SW 1271 (cell line): Measurements from ENCODE around the gene PRRC2A.

Source experiments
- DNase-seq, 2 experiments: peaks; one replicate each; lab custom pipeline; 2025; lab: John Stamatoyannopoulos, UW

The PRRC2A gene

DNA sequence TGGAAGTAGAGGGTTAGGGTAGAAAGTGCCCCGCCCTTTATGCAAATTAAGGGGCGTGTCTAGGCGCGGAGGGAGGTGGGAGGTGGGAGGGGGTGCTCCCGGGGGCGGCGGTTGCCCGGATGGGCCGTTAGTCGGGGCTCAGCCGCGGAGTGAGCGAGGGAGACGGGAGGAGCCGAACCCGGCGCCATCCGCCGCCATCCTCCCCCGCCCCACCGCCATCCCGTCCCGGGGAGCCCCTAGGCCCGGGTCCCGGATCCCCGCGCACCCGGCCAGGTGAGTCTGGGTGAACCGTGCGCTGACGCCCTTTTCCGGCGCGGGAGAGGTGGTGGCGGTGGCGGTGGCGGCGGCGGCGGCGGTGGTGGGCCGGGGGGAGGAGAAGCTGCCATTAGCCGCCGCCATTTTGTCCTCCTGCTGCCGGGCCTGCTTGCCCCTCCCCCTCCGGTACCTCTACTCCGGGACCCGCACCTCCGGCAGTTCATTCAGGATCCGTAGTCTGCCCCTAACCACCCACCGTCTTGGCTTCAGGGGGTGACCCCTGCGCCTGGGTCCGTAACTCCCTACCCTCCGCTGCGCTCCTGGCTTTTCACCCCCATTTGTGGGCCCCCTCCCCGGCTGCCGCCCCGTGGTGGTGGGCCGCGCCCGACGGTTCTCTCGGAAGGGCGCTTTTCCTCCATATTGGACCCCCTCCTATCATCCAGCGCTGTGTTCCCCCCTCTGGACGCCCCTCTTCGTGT is at the start of gene PRRC2A:
Gene PRRC2A, plus strand, starts transcription at position 130 of the 734 bp plus-strand sequence. CDS start 2,075 bp downstream, outside the sequence.
- peak in 1 of 2 experiments; percentile 86 for DNase-seq

DNA sequence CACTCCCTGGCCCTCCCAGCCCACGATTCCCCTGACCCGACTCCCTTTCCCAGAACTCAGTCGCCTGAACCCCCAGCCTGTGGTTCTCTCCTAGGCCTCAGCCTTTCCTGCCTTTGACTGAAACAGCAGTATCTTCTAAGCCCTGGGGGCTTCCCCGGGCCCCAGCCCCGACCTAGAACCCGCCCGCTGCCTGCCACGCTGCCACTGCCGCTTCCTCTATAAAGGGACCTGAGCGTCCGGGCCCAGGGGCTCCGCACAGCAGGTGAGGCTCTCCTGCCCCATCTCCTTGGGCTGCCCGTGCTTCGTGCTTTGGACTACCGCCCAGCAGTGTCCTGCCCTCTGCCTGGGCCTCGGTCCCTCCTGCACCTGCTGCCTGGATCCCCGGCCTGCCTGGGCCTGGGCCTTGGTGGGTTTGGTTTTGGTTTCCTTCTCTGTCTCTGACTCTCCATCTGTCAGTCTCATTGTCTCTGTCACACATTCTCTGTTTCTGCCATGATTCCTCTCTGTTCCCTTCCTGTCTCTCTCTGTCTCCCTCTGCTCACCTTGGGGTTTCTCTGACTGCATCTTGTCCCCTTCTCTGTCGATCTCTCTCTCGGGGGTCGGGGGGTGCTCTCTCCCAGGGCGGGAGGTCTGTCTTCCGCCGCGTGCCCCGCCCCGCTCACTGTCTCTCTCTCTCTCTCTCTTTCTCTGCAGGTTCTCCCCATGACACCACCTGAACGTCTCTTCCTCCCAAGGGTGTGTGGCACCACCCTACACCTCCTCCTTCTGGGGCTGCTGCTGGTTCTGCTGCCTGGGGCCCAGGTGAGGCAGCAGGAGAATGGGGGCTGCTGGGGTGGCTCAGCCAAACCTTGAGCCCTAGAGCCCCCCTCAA is 48.2 kb upstream of the PRRC2A start, which contains the start of gene LTA:
Gene LTA, plus strand, starts transcription at position 249 of the 871 bp plus-strand sequence. Its CDS starts 454 bp downstream, at position 703.
- no peak for DNase-seq

DNA sequence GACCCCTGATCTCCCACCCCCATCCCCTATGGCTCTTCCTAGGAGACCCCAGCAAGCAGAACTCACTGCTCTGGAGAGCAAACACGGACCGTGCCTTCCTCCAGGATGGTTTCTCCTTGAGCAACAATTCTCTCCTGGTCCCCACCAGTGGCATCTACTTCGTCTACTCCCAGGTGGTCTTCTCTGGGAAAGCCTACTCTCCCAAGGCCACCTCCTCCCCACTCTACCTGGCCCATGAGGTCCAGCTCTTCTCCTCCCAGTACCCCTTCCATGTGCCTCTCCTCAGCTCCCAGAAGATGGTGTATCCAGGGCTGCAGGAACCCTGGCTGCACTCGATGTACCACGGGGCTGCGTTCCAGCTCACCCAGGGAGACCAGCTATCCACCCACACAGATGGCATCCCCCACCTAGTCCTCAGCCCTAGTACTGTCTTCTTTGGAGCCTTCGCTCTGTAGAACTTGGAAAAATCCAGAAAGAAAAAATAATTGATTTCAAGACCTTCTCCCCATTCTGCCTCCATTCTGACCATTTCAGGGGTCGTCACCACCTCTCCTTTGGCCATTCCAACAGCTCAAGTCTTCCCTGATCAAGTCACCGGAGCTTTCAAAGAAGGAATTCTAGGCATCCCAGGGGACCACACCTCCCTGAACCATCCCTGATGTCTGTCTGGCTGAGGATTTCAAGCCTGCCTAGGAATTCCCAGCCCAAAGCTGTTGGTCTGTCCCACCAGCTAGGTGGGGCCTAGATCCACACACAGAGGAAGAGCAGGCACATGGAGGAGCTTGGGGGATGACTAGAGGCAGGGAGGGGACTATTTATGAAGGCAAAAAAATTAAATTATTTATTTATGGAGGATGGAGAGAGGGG is 47.0 kb upstream of the PRRC2A start:
- DNase-seq, result no peak

DNA sequence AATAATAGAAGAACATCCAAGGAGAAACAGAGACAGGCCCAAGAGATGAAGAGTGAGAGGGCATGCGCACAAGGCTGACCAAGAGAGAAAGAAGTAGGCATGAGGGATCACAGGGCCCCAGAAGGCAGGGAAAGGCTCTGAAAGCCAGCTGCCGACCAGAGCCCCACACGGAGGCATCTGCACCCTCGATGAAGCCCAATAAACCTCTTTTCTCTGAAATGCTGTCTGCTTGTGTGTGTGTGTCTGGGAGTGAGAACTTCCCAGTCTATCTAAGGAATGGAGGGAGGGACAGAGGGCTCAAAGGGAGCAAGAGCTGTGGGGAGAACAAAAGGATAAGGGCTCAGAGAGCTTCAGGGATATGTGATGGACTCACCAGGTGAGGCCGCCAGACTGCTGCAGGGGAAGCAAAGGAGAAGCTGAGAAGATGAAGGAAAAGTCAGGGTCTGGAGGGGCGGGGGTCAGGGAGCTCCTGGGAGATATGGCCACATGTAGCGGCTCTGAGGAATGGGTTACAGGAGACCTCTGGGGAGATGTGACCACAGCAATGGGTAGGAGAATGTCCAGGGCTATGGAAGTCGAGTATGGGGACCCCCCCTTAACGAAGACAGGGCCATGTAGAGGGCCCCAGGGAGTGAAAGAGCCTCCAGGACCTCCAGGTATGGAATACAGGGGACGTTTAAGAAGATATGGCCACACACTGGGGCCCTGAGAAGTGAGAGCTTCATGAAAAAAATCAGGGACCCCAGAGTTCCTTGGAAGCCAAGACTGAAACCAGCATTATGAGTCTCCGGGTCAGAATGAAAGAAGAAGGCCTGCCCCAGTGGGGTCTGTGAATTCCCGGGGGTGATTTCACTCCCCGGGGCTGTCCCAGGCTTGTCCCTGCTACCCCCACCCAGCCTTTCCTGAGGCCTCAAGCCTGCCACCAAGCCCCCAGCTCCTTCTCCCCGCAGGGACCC is 46.1 kb upstream of the PRRC2A start:
- DNase-seq, result no peak

DNA sequence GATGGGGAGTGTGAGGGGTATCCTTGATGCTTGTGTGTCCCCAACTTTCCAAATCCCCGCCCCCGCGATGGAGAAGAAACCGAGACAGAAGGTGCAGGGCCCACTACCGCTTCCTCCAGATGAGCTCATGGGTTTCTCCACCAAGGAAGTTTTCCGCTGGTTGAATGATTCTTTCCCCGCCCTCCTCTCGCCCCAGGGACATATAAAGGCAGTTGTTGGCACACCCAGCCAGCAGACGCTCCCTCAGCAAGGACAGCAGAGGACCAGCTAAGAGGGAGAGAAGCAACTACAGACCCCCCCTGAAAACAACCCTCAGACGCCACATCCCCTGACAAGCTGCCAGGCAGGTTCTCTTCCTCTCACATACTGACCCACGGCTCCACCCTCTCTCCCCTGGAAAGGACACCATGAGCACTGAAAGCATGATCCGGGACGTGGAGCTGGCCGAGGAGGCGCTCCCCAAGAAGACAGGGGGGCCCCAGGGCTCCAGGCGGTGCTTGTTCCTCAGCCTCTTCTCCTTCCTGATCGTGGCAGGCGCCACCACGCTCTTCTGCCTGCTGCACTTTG is 45.1 kb upstream of the PRRC2A start, which contains the start of gene TNF:
Gene TNF, plus strand, starts transcription at position 231 of the 567 bp plus-strand sequence. Its CDS starts 177 bp downstream, at position 408.
- DNase-seq, result no peak

DNA sequence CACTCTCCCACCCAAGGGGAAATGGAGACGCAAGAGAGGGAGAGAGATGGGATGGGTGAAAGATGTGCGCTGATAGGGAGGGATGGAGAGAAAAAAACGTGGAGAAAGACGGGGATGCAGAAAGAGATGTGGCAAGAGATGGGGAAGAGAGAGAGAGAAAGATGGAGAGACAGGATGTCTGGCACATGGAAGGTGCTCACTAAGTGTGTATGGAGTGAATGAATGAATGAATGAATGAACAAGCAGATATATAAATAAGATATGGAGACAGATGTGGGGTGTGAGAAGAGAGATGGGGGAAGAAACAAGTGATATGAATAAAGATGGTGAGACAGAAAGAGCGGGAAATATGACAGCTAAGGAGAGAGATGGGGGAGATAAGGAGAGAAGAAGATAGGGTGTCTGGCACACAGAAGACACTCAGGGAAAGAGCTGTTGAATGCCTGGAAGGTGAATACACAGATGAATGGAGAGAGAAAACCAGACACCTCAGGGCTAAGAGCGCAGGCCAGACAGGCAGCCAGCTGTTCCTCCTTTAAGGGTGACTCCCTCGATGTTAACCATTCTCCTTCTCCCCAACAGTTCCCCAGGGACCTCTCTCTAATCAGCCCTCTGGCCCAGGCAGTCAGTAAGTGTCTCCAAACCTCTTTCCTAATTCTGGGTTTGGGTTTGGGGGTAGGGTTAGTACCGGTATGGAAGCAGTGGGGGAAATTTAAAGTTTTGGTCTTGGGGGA is 44.4 kb upstream of the PRRC2A start:
- no peak for DNase-seq

DNA sequence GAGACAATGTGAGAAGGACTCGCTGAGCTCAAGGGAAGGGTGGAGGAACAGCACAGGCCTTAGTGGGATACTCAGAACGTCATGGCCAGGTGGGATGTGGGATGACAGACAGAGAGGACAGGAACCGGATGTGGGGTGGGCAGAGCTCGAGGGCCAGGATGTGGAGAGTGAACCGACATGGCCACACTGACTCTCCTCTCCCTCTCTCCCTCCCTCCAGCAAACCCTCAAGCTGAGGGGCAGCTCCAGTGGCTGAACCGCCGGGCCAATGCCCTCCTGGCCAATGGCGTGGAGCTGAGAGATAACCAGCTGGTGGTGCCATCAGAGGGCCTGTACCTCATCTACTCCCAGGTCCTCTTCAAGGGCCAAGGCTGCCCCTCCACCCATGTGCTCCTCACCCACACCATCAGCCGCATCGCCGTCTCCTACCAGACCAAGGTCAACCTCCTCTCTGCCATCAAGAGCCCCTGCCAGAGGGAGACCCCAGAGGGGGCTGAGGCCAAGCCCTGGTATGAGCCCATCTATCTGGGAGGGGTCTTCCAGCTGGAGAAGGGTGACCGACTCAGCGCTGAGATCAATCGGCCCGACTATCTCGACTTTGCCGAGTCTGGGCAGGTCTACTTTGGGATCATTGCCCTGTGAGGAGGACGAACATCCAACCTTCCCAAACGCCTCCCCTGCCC is 43.5 kb upstream of the PRRC2A start:
- no peak for DNase-seq

DNA sequence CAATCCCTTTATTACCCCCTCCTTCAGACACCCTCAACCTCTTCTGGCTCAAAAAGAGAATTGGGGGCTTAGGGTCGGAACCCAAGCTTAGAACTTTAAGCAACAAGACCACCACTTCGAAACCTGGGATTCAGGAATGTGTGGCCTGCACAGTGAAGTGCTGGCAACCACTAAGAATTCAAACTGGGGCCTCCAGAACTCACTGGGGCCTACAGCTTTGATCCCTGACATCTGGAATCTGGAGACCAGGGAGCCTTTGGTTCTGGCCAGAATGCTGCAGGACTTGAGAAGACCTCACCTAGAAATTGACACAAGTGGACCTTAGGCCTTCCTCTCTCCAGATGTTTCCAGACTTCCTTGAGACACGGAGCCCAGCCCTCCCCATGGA is 42.9 kb upstream of the PRRC2A start:
- no peak for DNase-seq

DNA sequence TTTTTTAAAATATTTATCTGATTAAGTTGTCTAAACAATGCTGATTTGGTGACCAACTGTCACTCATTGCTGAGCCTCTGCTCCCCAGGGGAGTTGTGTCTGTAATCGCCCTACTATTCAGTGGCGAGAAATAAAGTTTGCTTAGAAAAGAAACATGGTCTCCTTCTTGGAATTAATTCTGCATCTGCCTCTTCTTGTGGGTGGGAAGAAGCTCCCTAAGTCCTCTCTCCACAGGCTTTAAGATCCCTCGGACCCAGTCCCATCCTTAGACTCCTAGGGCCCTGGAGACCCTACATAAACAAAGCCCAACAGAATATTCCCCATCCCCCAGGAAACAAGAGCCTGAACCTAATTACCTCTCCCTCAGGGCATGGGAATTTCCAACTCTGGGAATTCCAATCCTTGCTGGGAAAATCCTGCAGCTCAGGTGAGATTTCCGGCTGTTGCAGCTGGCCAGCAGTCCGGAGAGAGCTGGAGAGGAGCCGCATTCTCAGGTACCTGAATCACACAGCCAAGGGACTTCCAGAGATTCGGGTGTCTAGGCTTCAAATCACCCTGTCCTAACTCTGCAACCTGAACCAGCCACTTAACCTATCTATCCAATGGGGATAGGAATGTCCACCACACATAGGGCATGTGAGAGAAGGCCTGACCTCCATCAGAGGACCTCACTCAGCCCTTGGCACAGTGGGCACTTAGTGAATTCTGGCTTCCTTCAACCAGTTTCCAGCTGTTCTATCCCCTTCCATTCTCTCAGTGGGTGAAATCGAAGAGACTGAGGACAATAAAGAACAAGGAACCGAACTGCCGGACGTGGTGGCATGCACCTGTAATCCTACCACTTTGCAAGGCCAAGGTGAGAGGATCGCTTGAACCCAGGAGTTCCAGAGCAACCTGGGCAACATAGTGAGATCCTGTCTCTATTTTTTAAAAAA is 42.1 kb upstream of the PRRC2A start:
- DNase-seq, result peak in 1 of 2 experiments; percentile 22

DNA sequence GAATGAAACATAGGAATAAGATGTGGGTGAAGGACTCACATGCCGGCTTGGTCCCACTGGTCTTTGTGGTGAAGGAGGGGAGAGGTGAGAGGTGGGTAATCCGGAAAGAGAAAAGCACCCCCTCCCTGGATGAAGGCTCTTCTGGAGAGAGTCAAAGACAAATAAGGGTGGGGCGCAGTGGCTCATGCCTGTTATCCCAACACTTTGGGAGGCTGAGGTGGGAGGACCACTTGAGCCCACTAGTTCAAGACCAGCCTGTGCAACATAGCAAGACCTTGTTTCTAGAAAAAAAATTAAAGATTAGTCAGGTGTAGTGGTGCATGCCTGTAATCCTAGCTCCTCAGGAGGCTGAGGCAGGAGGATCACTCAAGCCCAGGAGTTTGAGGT is 41.4 kb upstream of the PRRC2A start:
- no peak for DNase-seq

DNA sequence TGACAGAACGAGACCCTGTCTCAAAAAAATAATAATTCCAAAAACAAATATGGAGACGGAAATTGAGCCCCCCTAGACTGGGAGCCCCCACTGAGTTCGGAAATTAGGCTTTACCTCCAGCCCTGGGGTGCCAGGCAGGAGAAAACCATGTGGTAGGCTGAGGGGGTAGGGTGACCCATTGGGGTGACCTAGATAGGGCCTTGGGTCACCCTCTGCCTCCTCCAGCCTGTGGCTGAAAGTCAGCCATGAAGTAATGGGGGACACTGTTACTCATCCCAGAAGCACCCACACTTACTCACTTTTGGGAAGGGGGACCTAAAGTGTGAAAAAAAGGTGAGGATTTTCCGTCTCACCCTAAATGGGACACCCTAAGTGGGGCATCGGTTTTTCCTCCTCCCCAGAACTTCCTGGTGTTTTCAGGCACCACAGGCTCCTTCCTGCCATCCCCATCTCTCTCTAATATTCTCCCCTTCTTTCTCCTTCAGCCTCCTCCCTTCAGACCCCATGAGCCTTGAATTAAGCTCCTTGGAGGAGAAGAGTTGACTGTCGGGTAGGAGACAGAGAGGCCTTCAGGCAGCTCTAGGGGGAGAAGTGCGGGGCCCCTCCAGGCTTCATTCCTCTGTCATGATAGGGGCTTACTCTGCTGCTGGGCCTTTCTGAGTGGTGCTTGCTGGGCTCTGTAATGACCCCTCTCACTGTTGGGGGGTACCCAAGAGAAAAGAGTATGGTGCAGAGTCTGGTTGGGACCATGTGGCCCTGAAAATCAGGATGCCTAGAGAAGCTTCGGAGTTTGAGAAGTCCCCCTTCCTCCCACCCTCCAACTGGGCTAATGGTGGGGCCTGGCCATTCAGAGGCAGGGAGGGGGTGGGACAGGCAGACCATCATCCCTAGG is 40.7 kb upstream of the PRRC2A start:
- DNase-seq, result no peak

DNA sequence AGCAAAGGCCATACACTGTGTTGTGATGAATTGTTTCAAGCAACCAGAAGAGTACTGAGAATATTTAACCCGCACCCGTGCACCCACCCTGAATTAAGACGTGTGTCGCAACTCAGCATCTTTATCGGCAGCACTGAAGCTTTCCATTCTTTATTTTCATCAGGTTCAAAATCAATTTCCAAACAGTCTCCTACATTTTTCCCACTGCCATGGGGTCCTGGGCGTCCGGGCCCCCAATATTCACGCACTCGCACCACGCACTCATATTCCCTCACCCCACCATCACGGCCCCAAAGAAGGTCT is 40.1 kb upstream of the PRRC2A start:
- DNase-seq, result no peak

DNA sequence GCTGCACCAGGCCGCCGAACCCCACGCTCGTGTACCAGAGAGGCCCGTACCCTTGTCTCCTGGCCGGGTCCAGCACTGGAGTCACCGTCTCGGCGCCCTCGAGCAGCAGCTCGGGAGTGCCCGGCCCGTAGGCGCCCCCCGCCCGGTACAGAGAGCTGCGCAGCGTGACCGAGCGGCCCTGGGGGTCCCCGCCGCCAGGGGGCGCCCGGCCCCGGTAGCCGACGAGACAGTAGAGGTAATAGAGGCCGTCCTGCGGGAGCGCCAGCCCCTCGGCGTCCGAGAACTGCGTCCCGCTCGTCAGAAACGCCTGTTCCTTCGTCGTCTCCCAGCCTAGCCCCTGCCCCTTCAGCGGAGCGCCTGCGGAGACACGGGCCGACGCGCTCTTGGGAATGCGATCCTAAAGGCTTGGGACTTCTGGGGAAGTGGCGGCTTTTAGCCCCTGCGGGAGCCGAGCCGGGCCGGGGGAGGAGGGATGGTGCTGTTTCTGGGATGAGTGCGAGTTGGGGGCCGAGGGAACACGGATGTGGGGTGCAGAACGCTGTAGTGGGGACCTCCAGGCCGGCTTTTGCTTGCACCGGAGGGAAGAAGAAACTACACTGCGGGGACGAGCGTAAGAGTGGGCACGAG is 39.6 kb upstream of the PRRC2A start:
- peak; percentile 30 to 85 for DNase-seq

DNA sequence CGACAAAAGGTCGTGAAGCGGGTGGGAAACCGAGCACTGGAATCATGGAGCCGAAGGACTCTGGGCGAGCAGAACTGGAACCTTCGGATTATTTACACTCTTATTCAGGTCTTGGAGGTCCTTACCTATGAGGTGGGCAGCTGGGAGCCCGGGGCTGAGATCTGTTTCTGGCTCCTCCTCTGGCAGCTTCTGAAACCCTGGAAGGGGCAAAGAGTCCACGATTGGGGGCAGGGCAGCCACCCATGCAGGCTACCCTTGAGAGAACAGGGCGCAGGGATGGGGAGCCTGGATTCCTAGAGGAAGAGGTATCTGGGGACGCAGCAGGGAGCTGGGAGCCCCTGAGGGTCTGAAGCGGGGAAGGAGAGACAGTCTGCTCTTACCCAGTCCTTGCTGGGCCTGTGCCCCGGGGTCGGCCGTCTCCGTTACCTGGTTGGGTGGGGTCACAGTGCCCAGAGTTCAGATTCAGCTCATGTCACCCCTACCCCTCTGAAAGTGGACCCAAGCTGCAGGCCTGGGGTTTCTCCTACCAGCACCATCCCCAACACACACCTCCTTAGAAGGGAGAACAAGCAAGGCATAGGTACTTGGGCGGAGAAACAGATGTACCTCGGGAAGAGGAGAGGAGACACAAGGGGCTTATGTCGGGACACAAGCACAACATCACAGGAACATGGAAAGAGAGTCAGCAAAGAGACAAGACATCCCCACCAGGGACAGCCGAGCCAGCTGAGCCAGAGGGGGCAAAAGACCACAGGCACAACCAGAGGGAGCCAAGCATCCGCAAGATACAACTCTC is 38.9 kb upstream of the PRRC2A start:
- DNase-seq, result no peak

DNA sequence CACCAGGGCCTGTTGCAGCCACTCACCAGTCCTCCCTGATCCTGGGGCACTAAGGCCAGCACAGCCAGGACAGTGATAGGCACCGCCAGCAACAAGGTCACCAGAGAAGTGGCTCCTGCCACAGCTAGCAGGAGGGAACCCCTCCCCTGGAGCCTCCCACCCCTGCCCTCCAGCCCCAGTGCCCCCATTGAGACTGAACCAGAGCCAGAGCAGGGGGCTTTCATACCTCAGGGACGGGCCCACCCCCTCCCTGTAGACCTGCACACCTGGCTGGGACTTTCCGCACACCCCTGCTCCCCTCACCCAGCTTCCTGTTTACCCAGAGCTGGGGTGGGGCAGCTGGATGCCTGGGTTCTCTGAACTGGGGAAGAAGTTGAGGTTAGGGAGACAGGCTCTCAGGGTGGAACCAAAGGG is 38.3 kb upstream of the PRRC2A start, which contains the start of gene LTB:
Gene LTB, minus strand, starts transcription at position 195 of the 414 bp plus-strand sequence. Its CDS starts 7 bp downstream, at position 188.
- DNase-seq, result no peak

DNA sequence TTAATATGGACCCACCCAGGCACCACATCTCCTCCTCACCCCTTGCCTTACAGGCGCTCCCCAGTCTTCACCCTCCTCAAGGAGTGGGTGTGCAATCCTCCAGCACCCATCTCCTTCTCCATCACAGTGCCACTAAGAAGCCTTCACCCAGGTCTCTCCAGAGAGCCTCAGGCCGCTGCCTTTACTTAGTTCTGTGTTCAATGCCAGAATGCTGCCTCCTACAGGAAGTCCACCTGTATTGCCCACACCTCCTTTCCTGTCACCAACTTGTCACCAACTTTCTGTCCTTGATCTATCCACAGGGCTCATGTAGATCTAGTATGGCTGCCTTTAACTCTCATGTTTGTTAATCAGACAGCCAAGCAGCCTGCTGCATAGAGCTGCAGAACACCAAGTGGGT is 35.0 kb upstream of the PRRC2A start:
- peak in 1 of 2 experiments; percentile 45 for DNase-seq
